MCF 10A (cell line): ENCODE measurements around the gene NPM3. TPM values are rescaled to one million over a fixed set of nuclear protein-coding genes. Genes with fewer than 3 reads are reported as not detected.
A peak's percentile ranks its signal among the peaks of the same experiment; 100 is the strongest.

Source experiments
- Bru-seq: library from RNA; stranded (reverse); fragments of 400-500 nt; gene quantifications from one replicate; lab custom pipeline; 2021; lab: Mats Ljungman, UMichigan
- BruChase-seq, 2 experiments: library from RNA; stranded (reverse); fragments of 400-500 nt; gene quantifications; one replicate each; lab custom pipeline; 2021; lab: Mats Ljungman, UMichigan
- BruUV-seq: library from RNA; stranded (reverse); fragments of 400-500 nt; replicated peaks from 2 replicates; lab custom pipeline; 2021; lab: Mats Ljungman, UMichigan
- CTCF ChIA-PET: fragments of 300-600 bp; sonication (Branson Sonifier 250); formaldehyde crosslinking; extraction: SDS; loops from one replicate; lab custom pipeline; 2021; ENCODE audit warnings: antibody characterized with exemption, inconsistent platforms; lab: Yijun Ruan, JAX
- POLR2A ChIA-PET: fragments of 300-600, 350-650 bp; sonication (Branson Sonifier 250); formaldehyde crosslinking; extraction: SDS; loops from one replicate; lab custom pipeline; 2020; ENCODE audit warnings: antibody characterized with exemption, inconsistent platforms; lab: Yijun Ruan, JAX
- DNase-seq: peaks from one replicate; pipeline ENCODE4 v3.0.0-alpha.2; 2018; ENCODE audit not compliant: unreplicated experiment
- H3K27ac Mint-ChIP-seq: one replicate; pipeline ENCODE4 v1.8.0; 2022; ENCODE audit warnings: mild to moderate bottlenecking, low read depth, mixed read lengths; ENCODE audit not compliant: unreplicated experiment
- H3K27me3 Mint-ChIP-seq: one replicate; pipeline ENCODE4 v1.8.0; 2022; ENCODE audit warnings: mixed read lengths; ENCODE audit not compliant: insufficient read depth, unreplicated experiment
- H3K36me3 Mint-ChIP-seq: one replicate; pipeline ENCODE4 v1.8.0; 2022; ENCODE audit warnings: mild to moderate bottlenecking, moderate library complexity, mixed read lengths; ENCODE audit not compliant: insufficient read depth, unreplicated experiment
- H3K4me1 Mint-ChIP-seq: one replicate; pipeline ENCODE4 v1.8.0; 2022; ENCODE audit warnings: mixed read lengths; ENCODE audit not compliant: insufficient read depth, unreplicated experiment
- H3K4me3 Mint-ChIP-seq: one replicate; pipeline ENCODE4 v1.8.0; 2022; ENCODE audit warnings: mild to moderate bottlenecking, moderate library complexity, mixed read lengths; ENCODE audit not compliant: unreplicated experiment
- H3K9me3 Mint-ChIP-seq: one replicate; pipeline ENCODE4 v1.8.0; 2022; ENCODE audit warnings: mixed read lengths; ENCODE audit not compliant: unreplicated experiment
- intact Hi-C: fragments of 100-400 bp; cut with micrococcal nuclease; formaldehyde crosslinking; loops from 2 replicates; pipeline ENCODE4 v1.14.1; 2022
- long read RNA-seq: library from polyadenylated mRNA; stranded (forward); transcript quantifications from one replicate; pipeline ENCODE4 v2.0.0, GENCODE V29; 2022
- total RNA-seq: library from RNA; stranded (reverse); gene quantifications from 2 replicates; pipeline ENCODE4 v1.2.3, GENCODE V29; 2022
- TF ChIP-seq, protein P1 (sequence below): fragments of 200-600 bp; IDR thresholded peaks from one replicate; pipeline ENCODE4 v1.8.0; 2022; ENCODE audit warnings: antibody characterized with exemption, mild to moderate bottlenecking; ENCODE audit not compliant: unreplicated experiment

Gene NPM3
- total RNA-seq, result 120 and 163 TPM in 2 replicates
- Bru-seq, nascent RNA, result percentile 65 among the genes with signal in this experiment
- percentile 84 among the genes with signal in this experiment for BruChase-seq, experiment 1, labeled RNA remaining after a 6-hour chase
- BruChase-seq, experiment 2, labeled RNA remaining after a 2-hour chase, result percentile 66 among the genes with signal in this experiment
- long read RNA-seq, partial matches to known transcripts, result 0 of 5 reads
- long read RNA-seq, other reads (novel, unspliced or antisense), result 1 of 5 reads

DNA sequence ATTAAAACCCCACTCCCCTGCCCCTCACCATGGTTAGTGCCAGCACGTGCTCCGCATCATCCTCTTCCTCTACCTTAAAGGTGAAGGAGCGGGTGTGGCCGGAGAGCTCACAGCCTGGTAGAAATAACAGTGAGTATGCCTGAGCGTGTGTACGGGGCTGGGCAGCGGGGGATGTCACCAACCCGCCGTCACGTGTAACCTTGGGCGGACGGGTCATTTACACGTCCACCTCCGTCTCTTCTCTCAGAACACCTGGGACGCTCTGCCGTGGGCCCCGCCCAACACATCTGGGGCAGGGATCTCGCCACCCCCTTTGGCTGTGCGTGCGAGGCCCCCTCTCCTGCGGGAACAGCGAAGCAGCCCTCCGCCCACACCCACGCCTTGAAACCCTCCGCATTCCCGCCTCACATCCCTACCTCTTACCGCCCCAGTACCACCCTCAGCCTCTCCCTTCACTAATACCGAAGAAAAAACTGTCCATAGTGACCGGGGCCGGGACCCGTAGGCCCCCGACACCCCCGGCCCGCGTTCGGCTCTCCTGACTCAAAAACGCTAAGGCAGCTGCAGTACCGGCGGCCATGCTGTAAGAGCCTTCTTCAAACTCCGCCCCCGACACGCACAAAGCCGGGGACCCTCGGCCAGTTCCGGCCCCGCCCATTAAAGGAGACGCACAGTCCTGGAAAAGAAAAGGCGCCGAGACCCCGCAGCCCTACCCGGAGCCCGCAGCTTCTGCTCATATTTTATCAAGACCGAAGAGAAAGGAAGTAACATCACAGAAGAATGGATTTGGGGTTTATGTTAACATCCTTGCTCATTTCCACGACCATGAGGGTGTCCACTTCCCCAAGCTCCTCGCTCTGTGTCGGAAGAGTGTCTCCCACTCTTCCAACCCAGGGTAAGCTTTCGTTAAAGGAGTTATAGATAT is at the start of gene NPM3:
NPM3 (minus strand) TSS at position 636 of the 925 bp plus-strand sequence; CDS start at position 580, 56 bp downstream.
- TF ChIP-seq, protein P1, sequence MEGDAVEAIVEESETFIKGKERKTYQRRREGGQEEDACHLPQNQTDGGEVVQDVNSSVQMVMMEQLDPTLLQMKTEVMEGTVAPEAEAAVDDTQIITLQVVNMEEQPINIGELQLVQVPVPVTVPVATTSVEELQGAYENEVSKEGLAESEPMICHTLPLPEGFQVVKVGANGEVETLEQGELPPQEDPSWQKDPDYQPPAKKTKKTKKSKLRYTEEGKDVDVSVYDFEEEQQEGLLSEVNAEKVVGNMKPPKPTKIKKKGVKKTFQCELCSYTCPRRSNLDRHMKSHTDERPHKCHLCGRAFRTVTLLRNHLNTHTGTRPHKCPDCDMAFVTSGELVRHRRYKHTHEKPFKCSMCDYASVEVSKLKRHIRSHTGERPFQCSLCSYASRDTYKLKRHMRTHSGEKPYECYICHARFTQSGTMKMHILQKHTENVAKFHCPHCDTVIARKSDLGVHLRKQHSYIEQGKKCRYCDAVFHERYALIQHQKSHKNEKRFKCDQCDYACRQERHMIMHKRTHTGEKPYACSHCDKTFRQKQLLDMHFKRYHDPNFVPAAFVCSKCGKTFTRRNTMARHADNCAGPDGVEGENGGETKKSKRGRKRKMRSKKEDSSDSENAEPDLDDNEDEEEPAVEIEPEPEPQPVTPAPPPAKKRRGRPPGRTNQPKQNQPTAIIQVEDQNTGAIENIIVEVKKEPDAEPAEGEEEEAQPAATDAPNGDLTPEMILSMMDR, result no peak
- ChIA-PET POLR2A (interaction anchor here (0.6 to 6.2 kb wide), 16 partner anchors 9 to 835 kb away, joined by 3 to 58 read pairs (median 3); partner anchors contain the start of genes HPS6 and OGA), CTCF (interaction anchor here (0.6 to 5.5 kb wide), 12 partner anchors 12 to 635 kb away, joined by 3 to 47 read pairs (median 7); no protein-coding TSS in a partner anchor)
- no peaks in the 10 kb centered on the region for H3K27me3 Mint-ChIP-seq
- H3K4me3 Mint-ChIP-seq, result peak within 1 kb of the TSS; percentile 100
- peak; percentile 83 for DNase-seq
- H3K27ac Mint-ChIP-seq, result peak within 1 kb of the TSS; percentile 98
- peaks cover 28% of the 10 kb centered on the region for H3K4me1 Mint-ChIP-seq
- BruUV-seq, result TSS peak; percentile 27
- no peaks in the 10 kb centered on the region for H3K9me3 Mint-ChIP-seq
- intact Hi-C loops, result loop anchor here (5.0 kb wide), 1 partner anchor 621 kb away; no protein-coding TSS in a partner anchor
- peaks cover 65% of the 10 kb centered on the region for H3K36me3 Mint-ChIP-seq

DNA sequence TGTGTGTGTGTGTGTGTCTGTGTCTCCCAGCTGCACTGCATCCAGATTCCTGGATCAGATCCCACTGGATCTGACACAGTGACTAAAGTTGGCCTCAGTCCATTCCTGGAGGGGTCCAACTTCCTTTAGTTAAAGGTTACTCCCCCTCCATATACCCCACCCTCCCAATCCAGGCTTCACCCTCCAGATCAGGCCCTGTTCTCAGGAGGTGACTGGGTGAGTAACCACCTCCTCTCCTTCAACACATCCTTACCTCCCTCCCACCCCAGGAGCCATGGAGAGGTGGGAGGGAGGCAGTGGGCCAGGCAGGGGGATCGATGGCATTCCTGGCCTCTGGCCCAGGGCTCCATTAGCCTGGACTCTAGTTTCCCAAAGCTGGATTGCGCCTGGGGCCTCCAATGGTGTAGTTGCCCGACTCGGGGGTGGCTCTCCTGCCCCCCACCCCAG is 49.1 kb upstream of the NPM3 start:
- Mint-ChIP-seq H3K4me3 (no peak overlapping the region), H3K9me3 (no peaks in the 10 kb centered on the region), H3K4me1 (peaks cover 25% of the 10 kb centered on the region), H3K27ac (peak overlapping the region; percentile 75), H3K36me3 (peaks cover 11% of the 10 kb centered on the region), H3K27me3 (no peaks in the 10 kb centered on the region)
- intact Hi-C loops, result no loop called here
- no TSS peak for BruUV-seq
- POLR2A ChIA-PET, result interaction anchor here (0.7 to 1.5 kb wide), 4 partner anchors 14 to 526 kb away, joined by 3 to 5 read pairs (median 3); partner anchors contain the start of gene OGA
- DNase-seq, result no peak
- CTCF ChIA-PET, result interaction anchor here (1.6 to 1.7 kb wide), 2 partner anchors 8 to 241 kb away, joined by 7 to 9 read pairs; no protein-coding TSS in a partner anchor
- TF ChIP-seq, protein P1, result no peak

GRCh38 chr10:101831169-101831811 is 48.0 kb upstream of the NPM3 start:
- H3K36me3 Mint-ChIP-seq, result peaks cover 11% of the 10 kb centered on the region

More at GRCh38 chr10:101831169-101831811, 48.0 kb upstream of the NPM3 start:
- intact Hi-C loops, result no loop called here
- Mint-ChIP-seq H3K27ac (peak overlapping the region; percentile 75), H3K27me3 (no peaks in the 10 kb centered on the region), H3K9me3 (no peaks in the 10 kb centered on the region), H3K4me1 (peaks cover 25% of the 10 kb centered on the region), H3K4me3 (peak overlapping the region; percentile 80)
- no TSS peak for BruUV-seq
- ChIA-PET CTCF (interaction anchor here (1.6 kb wide), 1 partner anchor 9 kb away, joined by 9 read pairs; no protein-coding TSS in a partner anchor), POLR2A (interaction anchor here (0.7 to 2.1 kb wide), 2 partner anchors 13 to 15 kb away, joined by 3 to 19 read pairs; partner anchors contain the start of gene OGA)
- DNase-seq, result no peak
- TF ChIP-seq, protein P1, result no peak
